NT2/D1 (cell line): ENCODE data around the gene LTB4R2.
"Not testable (repeated sequence)": the region's sequence is repeated elsewhere in the genome, so short reads cannot be mapped to it uniquely, and the experiment has no call there.

Experiments
- DNase-seq: peaks from one replicate; pipeline ENCODE4 v3.0.0-alpha.2; 2011; ENCODE audit warnings: low read depth, low spot score
- H3K27me3 ChIP-seq: 2 replicates; pipeline ENCODE4 v1.6.0; 2011; ENCODE audit warnings: mild to moderate bottlenecking; ENCODE audit not compliant: insufficient read length, insufficient read depth
- H3K36me3 ChIP-seq: 2 replicates; pipeline ENCODE4 v1.6.1; 2011; ENCODE audit warnings: mild to moderate bottlenecking, low read length, mixed read lengths; ENCODE audit not compliant: insufficient read depth, insufficient read length
- H3K4me1 ChIP-seq: 2 replicates; pipeline ENCODE4 v1.5.1; 2011; ENCODE audit not compliant: insufficient read depth, insufficient read length
- H3K4me3 ChIP-seq: 2 replicates; pipeline ENCODE4 v1.5.1; 2011; ENCODE audit warnings: low read depth; ENCODE audit not compliant: insufficient read length
- H3K9ac ChIP-seq: 2 replicates; pipeline ENCODE4 v1.6.0; 2011; ENCODE audit warnings: low read depth; ENCODE audit not compliant: insufficient read length
- H3K9me3 ChIP-seq: 2 replicates; pipeline ENCODE4 v1.5.1; 2011; ENCODE audit warnings: mild to moderate bottlenecking, low read length; ENCODE audit not compliant: insufficient read depth
- SUZ12 ChIP-seq: IDR thresholded peaks from 2 replicates; pipeline ENCODE4 v1.6.1; 2011; ENCODE audit not compliant: insufficient read length, insufficient read depth; ENCODE audit errors: extremely low read depth
- YY1 ChIP-seq: IDR thresholded peaks from 2 replicates; pipeline ENCODE4 v1.6.1; 2011; ENCODE audit not compliant: insufficient read length, insufficient read depth
- ZNF274 ChIP-seq: IDR thresholded peaks from 2 replicates; pipeline ENCODE4 v1.6.1; 2011; ENCODE audit warnings: mild to moderate bottlenecking, low read depth, low read length

Gene LTB4R2

GRCh38 chr14:24353559-24354481 is 43.9 kb downstream of the LTB4R2 start:
- Histone ChIP-seq H3K36me3 (no peaks in the 10 kb centered on the region), H3K4me3 (no peak overlapping the region), H3K9ac (no peak overlapping the region), H3K9me3 (no peaks in the 10 kb centered on the region), H3K27me3 (no peaks in the 10 kb centered on the region), H3K4me1 (peaks cover 2% of the 10 kb centered on the region)
- DNase-seq = no peak
- TF ChIP-seq ZNF274 (no peak), SUZ12 (no peak), YY1 (no peak)

- not testable (repeated sequence) for H3K9me3 ChIP-seq, H3K9ac ChIP-seq, DNase-seq, H3K4me1 ChIP-seq, H3K36me3 ChIP-seq, H3K27me3 ChIP-seq, H3K4me3 ChIP-seq
Measured at GRCh38 chr14:24354482-24354825, 44.5 kb downstream of the LTB4R2 start.

- no peaks in the 10 kb centered on the region for H3K36me3 ChIP-seq
- peaks cover 2% of the 10 kb centered on the region for H3K4me1 ChIP-seq
- DNase-seq = no peak
- H3K9ac ChIP-seq = no peak overlapping the region
- H3K4me3 ChIP-seq = no peak overlapping the region
- TF ChIP-seq ZNF274 = no peak
- no peak for TF ChIP-seq YY1
- no peak for TF ChIP-seq SUZ12
- no peaks in the 10 kb centered on the region for H3K9me3 ChIP-seq
- no peaks in the 10 kb centered on the region for H3K27me3 ChIP-seq
Measured at GRCh38 chr14:24355009-24355408, 45.1 kb downstream of the LTB4R2 start.

DNA sequence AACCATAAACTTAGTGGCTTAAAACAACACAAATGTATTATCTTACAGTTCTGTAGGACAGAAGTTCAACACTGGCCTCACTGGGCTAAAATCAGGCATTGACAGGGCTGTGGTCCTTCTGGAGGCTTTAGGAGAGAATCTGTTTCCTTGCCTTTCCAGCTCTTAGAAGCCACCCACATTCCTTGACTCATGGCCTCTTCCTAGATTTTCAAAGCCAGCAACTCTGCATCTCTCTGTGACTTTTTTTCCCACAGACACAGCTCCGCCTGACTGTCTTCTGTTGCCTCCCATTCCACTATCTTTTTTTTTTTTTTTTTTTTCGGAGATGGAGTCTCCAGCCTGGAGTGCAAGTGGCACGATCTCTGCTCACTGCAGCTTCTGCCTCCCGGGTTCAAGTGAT is 46.3 kb downstream of the LTB4R2 start:
- no peaks in the 10 kb centered on the region for H3K36me3 ChIP-seq
- H3K4me3 ChIP-seq = no peak overlapping the region
- no peaks in the 10 kb centered on the region for H3K27me3 ChIP-seq
- no peaks in the 10 kb centered on the region for H3K9me3 ChIP-seq
- no peak for TF ChIP-seq SUZ12
- TF ChIP-seq ZNF274 = no peak
- no peak for TF ChIP-seq YY1
- no peak overlapping the region for H3K9ac ChIP-seq
- H3K4me1 ChIP-seq = peaks cover 2% of the 10 kb centered on the region
- no peak for DNase-seq

DNA sequence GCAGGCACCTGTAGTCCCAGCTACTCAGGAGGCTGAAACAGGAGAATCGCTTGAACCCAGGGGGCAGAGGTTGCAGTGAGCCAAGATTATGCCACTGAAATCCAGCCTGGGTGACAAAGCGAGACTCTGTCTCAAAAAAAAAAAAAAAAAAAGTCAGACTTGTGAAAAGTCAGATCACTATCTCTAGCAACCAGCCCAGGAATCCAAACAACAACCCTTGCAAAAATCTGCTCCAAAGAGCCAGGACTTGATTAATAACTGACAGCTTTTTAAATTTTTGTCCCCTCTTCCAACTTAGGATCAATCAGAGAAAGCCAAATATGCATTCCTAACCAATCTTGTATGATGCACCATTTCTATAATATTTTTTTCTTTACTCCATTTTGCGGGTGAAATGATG is 50.3 kb downstream of the LTB4R2 start:
- Histone ChIP-seq H3K36me3 (no peaks in the 10 kb centered on the region), H3K4me1 (no peaks in the 10 kb centered on the region), H3K9ac (no peak overlapping the region), H3K4me3 (no peak overlapping the region), H3K9me3 (no peaks in the 10 kb centered on the region), H3K27me3 (no peaks in the 10 kb centered on the region)
- TF ChIP-seq YY1 (no peak), SUZ12 (no peak), ZNF274 (no peak)
- DNase-seq = no peak

DNA sequence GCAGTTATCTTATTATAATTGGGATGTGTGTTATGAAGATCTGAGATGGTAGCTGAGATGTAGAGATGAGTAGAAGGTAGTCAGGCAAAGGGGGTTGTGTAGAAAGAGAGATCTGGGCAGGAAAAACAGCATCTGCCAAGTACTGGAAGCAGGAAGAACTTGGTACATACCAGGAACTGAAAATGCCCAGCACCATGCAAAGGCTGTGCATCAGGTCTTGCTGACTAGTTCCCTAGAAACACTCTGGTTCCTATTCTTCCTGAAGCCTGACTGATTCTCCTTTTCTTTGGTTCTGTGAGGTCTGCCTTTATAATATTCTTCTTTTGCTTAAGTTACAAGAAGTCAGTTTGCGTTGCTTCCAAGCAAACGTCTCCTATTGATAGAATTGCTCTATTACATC is 51.4 kb downstream of the LTB4R2 start:
- no peak for TF ChIP-seq ZNF274
- TF ChIP-seq YY1 = no peak
- TF ChIP-seq SUZ12 = no peak
- Histone ChIP-seq H3K27me3 (no peaks in the 10 kb centered on the region), H3K9ac (no peak overlapping the region), H3K9me3 (no peaks in the 10 kb centered on the region), H3K4me3 (no peak overlapping the region), H3K36me3 (no peaks in the 10 kb centered on the region), H3K4me1 (peaks cover 2% of the 10 kb centered on the region)
- DNase-seq = no peak
